ENCODE data around the gene ECD. TPM values are rescaled to one million over a fixed set of nuclear protein-coding genes. Genes with fewer than 3 reads are reported as not detected.

Gene ECD
- 10 to 100 TPM; 25.5 to 32.3 (median 28.5) TPM for polyA plus RNA-seq (ENCODE audit: low read depth in 6 of 6)

GRCh38 chr10:73167783-73168464 lies at the start of gene ECD, which contains the start of gene FAM149B1:
TSS of gene ECD (minus strand) at chr10:73168008. CDS start at chr10:73163937, 4,071 bp downstream.
TSS of gene FAM149B1 (plus strand) at chr10:73168119. CDS start at chr10:73168340, 221 bp downstream.
- H3K9me3 Mint-ChIP-seq: no peaks in the 10 kb centered on the region
- H3K27me3 Mint-ChIP-seq: no peaks in the 10 kb centered on the region
- H3K36me3 Mint-ChIP-seq: peaks cover under 1 to 2% of the 10 kb centered on the region in 2 donors
- DNase-seq (peak; percentile 92), ATAC-seq (ENCODE audit: low read depth in 2 of 2) (peak; percentile 95 to 96)
- H3K27ac Mint-ChIP-seq: peak within 1 kb of the TSS; percentile 97 to 100 (median 100)
- H3K4me3 Mint-ChIP-seq: peak within 1 kb of the TSS; percentile 90 to 100 (median 100)
- peaks cover 32 to 40% (median 40%) of the 10 kb centered on the region in 3 donors for H3K4me1 Mint-ChIP-seq

GRCh38 chr10:73215749-73216148 lies 47.9 kb upstream of the ECD start:
- Mint-ChIP-seq H3K27me3 (no peaks in the 10 kb centered on the region), H3K4me1 (peaks cover 0 to 7% (median 0%) of the 10 kb centered on the region in 3 donors), H3K36me3 (peaks cover 17 to 38% of the 10 kb centered on the region in 2 donors), H3K4me3 (no peak overlapping the region), H3K27ac (no peak overlapping the region), H3K9me3 (peaks cover 0 to 7% (median 0%) of the 10 kb centered on the region in 7 donors)
- ATAC-seq (ENCODE audit: low read depth in 2 of 2): no peak
- no peak for DNase-seq

GRCh38 chr10:73211106-73211811 lies 43.5 kb upstream of the ECD start:
- peaks cover 0 to 7% (median 0%) of the 10 kb centered on the region in 3 donors for H3K4me1 Mint-ChIP-seq
- ATAC-seq (ENCODE audit: low read depth in 2 of 2) (no peak), DNase-seq (no peak)
- H3K27ac Mint-ChIP-seq: peak overlapping the region in 1 of 6 donors; percentile 66
- H3K36me3 Mint-ChIP-seq: peaks cover 8 to 25% of the 10 kb centered on the region in 2 donors
- H3K9me3 Mint-ChIP-seq: peaks cover 0 to 3% (median 0%) of the 10 kb centered on the region in 7 donors
- H3K4me3 Mint-ChIP-seq: no peak overlapping the region
- H3K27me3 Mint-ChIP-seq: no peaks in the 10 kb centered on the region

- ATAC-seq (ENCODE audit: low read depth in 2 of 2): no peak
- Mint-ChIP-seq H3K27me3 (no peaks in the 10 kb centered on the region), H3K4me3 (no peak overlapping the region), H3K9me3 (peaks cover 0 to 5% (median 0%) of the 10 kb centered on the region in 7 donors), H3K36me3 (peaks cover under 1 to 23% of the 10 kb centered on the region in 2 donors), H3K4me1 (peaks cover 0 to 7% (median 0%) of the 10 kb centered on the region in 3 donors), H3K27ac (peak overlapping the region in 1 of 6 donors; percentile 39)
- DNase-seq: no peak
Observed at GRCh38 chr10:73210395-73211105, 42.7 kb upstream of the ECD start.

- Mint-ChIP-seq H3K27ac (no peak overlapping the region), H3K9me3 (peaks cover 0 to 5% (median 0%) of the 10 kb centered on the region in 7 donors), H3K27me3 (no peaks in the 10 kb centered on the region), H3K4me3 (no peak overlapping the region), H3K4me1 (peaks cover 0 to 7% (median 0%) of the 10 kb centered on the region in 3 donors), H3K36me3 (peaks cover 0 to 22% of the 10 kb centered on the region in 2 donors)
- ATAC-seq (ENCODE audit: low read depth in 2 of 2) (no peak), DNase-seq (no peak)
Observed at GRCh38 chr10:73209705-73210104, 41.9 kb upstream of the ECD start.

GRCh38 chr10:73207883-73208282 lies 40.1 kb upstream of the ECD start:
- no peaks in the 10 kb centered on the region for H3K27me3 Mint-ChIP-seq
- H3K27ac Mint-ChIP-seq: no peak overlapping the region
- no peak overlapping the region for H3K4me3 Mint-ChIP-seq
- peaks cover 0 to 5% (median 0%) of the 10 kb centered on the region in 7 donors for H3K9me3 Mint-ChIP-seq
- no peaks in the 10 kb centered on the region for H3K4me1 Mint-ChIP-seq
- DNase-seq (no peak), ATAC-seq (ENCODE audit: low read depth in 2 of 2) (no peak)
- peaks cover 0 to 15% of the 10 kb centered on the region in 2 donors for H3K36me3 Mint-ChIP-seq

- no peaks in the 10 kb centered on the region for H3K4me1 Mint-ChIP-seq
- H3K4me3 Mint-ChIP-seq: no peak overlapping the region
- H3K9me3 Mint-ChIP-seq: peaks cover 0 to 5% (median 0%) of the 10 kb centered on the region in 7 donors
- no peak for DNase-seq
- H3K27me3 Mint-ChIP-seq: no peaks in the 10 kb centered on the region
- no peak for ATAC-seq (ENCODE audit: low read depth in 2 of 2)
- no peak overlapping the region for H3K27ac Mint-ChIP-seq
- H3K36me3 Mint-ChIP-seq: peaks cover 0 to 10% of the 10 kb centered on the region in 2 donors
Observed at GRCh38 chr10:73206385-73206784, 38.6 kb upstream of the ECD start.

GRCh38 chr10:73205890-73206289 lies 38.1 kb upstream of the ECD start:
- Mint-ChIP-seq H3K27ac (no peak overlapping the region), H3K4me3 (no peak overlapping the region), H3K4me1 (no peaks in the 10 kb centered on the region)

GRCh38 chr10:73205081-73205480 lies 37.3 kb upstream of the ECD start:
- no peak for ATAC-seq (ENCODE audit: low read depth in 2 of 2)
- peaks cover 0 to 5% (median 0%) of the 10 kb centered on the region in 7 donors for H3K9me3 Mint-ChIP-seq
- peaks cover 0 to 10% of the 10 kb centered on the region in 2 donors for H3K36me3 Mint-ChIP-seq
- H3K4me1 Mint-ChIP-seq: no peaks in the 10 kb centered on the region
- H3K4me3 Mint-ChIP-seq: no peak overlapping the region
- DNase-seq: no peak
- no peaks in the 10 kb centered on the region for H3K27me3 Mint-ChIP-seq
- H3K27ac Mint-ChIP-seq: no peak overlapping the region

More at GRCh38 chr10:73205890-73206289, 38.1 kb upstream of the ECD start:
- DNase-seq (no peak), ATAC-seq (ENCODE audit: low read depth in 2 of 2) (no peak)
- H3K9me3 Mint-ChIP-seq: peaks cover 0 to 5% (median 0%) of the 10 kb centered on the region in 7 donors
- H3K27me3 Mint-ChIP-seq: no peaks in the 10 kb centered on the region
- peaks cover 0 to 5% of the 10 kb centered on the region in 2 donors for H3K36me3 Mint-ChIP-seq

GRCh38 chr10:73190188-73190587 lies 22.4 kb upstream of the ECD start:
- Mint-ChIP-seq H3K27ac (no peak overlapping the region), H3K27me3 (no peaks in the 10 kb centered on the region), H3K4me1 (no peaks in the 10 kb centered on the region), H3K36me3 (no peaks in the 10 kb centered on the region), H3K9me3 (no peaks in the 10 kb centered on the region), H3K4me3 (no peak overlapping the region)
- no peak for ATAC-seq (ENCODE audit: low read depth in 2 of 2)
- DNase-seq: no peak

GRCh38 chr10:73186266-73186665 lies 18.5 kb upstream of the ECD start:
- no peaks in the 10 kb centered on the region for H3K4me1 Mint-ChIP-seq
- no peak overlapping the region for H3K4me3 Mint-ChIP-seq
- DNase-seq (no peak), ATAC-seq (ENCODE audit: low read depth in 2 of 2) (no peak)
- peaks cover 16 to 17% of the 10 kb centered on the region in 2 donors for H3K36me3 Mint-ChIP-seq
- no peak overlapping the region for H3K27ac Mint-ChIP-seq
- peaks cover 0 to 4% (median 1%) of the 10 kb centered on the region in 7 donors for H3K9me3 Mint-ChIP-seq
- H3K27me3 Mint-ChIP-seq: no peaks in the 10 kb centered on the region

- no peak overlapping the region for H3K27ac Mint-ChIP-seq
- H3K9me3 Mint-ChIP-seq: peaks cover 0 to 6% (median 1%) of the 10 kb centered on the region in 7 donors
- H3K27me3 Mint-ChIP-seq: no peaks in the 10 kb centered on the region
- no peak overlapping the region for H3K4me3 Mint-ChIP-seq
- DNase-seq: no peak
- H3K36me3 Mint-ChIP-seq: peaks cover 30 to 32% of the 10 kb centered on the region in 2 donors
- no peak for ATAC-seq (ENCODE audit: low read depth in 2 of 2)
- no peaks in the 10 kb centered on the region for H3K4me1 Mint-ChIP-seq
Observed at GRCh38 chr10:73183667-73184281, 16.0 kb upstream of the ECD start.

- Mint-ChIP-seq H3K4me3 (no peak overlapping the region), H3K27ac (no peak overlapping the region), H3K36me3 (peaks cover 32 to 34% of the 10 kb centered on the region in 2 donors), H3K9me3 (peaks cover 0 to 6% (median 1%) of the 10 kb centered on the region in 7 donors), H3K4me1 (no peaks in the 10 kb centered on the region), H3K27me3 (no peaks in the 10 kb centered on the region)
- no peak for ATAC-seq (ENCODE audit: low read depth in 2 of 2)
- no peak for DNase-seq
Observed at GRCh38 chr10:73182568-73182967, 14.8 kb upstream of the ECD start.
